DMS53 treated with DMSO at 0.1 percent for 48 hours (cell line): ENCODE measurements around the gene ABLIM3.

Experiments used
- DNase-seq: peaks from one replicate; lab custom pipeline; 2025; ENCODE audit not compliant: unreplicated experiment; lab: John Stamatoyannopoulos, UW

Gene ABLIM3

DNA sequence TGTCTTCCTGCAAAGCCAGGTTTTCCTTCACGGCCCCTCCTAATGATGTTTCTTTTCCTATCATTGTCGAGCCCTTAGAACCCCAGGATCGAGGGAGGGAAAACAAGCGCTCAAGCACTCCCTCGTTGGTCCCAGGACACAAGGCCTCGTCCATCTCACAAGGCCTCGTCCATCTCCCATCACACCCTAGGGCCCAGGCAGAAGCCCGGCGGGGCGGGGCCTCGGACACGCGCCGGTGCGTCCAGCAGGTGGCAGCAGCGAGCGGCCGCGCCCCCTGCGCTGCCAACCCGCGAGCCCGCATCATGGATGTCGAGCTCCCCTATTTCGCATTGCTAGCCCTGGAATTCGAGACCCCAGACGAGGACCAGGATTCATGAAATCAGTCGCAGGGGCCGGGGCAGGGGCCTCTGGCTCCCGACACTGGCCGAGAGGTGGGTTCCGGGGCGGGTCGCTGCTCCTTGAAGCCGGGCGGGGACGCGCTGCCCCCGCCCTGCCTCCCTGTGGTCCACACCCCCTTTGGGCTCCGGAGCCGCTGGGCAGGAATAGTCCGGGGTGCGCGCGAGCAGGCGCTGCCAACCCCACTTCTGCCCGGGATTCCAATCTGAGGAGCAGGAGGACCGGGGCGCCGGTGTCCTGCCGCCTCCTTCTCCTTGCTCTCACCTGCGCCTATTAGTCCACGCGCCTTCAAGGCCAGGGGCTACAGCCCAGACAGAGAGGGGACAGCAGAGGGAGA is at the start of gene ABLIM3:
Gene ABLIM3 (plus strand): TSS at position 270 of the 733 bp plus-strand sequence. CDS start 603 bp downstream, outside the sequence.
- peak; percentile 49 for DNase-seq

DNA sequence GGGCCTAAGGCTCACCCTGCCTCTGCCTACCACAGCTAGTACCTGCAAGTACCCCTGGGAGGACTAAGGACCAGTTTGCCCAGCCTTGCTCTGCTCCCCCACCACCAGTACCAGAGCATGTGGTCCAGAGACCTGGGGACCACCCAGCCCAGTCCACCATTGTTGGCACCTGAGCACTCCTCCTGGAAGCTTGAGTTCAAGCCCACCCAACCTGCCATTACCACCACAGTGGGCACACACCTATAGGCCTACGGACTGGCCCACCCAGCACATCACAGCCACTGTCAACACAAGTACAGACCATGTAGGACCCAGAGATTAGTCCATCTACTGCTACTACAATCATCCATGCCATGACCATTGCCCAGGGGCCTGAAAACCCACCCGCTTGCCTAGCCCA is 47.7 kb upstream of the ABLIM3 start:
- DNase-seq = no peak

GRCh38 chr5:149094996-149095395 is 46.3 kb upstream of the ABLIM3 start:
- no peak for DNase-seq

- DNase-seq = no peak
Observed at GRCh38 chr5:149099920-149100319, 41.4 kb upstream of the ABLIM3 start.

DNA sequence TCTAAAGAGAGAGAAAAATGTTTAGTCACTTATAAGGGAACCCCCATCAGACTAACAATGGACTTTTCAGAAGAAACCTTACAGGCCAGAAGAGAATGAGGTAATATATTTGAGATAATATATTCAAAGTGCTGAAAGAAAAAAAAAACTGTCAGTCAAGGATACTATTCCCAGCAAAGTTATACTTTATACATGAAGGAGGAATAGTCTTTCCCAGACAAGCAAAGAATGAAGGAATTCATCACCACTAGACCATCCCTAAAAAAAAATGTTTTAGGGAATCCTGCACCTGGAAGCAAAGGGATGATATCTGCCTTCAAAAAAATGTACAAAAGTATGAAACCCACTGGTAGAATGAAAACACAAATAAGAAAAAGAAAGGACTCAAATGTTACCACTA is 41.0 kb upstream of the ABLIM3 start:
- DNase-seq = no peak

DNA sequence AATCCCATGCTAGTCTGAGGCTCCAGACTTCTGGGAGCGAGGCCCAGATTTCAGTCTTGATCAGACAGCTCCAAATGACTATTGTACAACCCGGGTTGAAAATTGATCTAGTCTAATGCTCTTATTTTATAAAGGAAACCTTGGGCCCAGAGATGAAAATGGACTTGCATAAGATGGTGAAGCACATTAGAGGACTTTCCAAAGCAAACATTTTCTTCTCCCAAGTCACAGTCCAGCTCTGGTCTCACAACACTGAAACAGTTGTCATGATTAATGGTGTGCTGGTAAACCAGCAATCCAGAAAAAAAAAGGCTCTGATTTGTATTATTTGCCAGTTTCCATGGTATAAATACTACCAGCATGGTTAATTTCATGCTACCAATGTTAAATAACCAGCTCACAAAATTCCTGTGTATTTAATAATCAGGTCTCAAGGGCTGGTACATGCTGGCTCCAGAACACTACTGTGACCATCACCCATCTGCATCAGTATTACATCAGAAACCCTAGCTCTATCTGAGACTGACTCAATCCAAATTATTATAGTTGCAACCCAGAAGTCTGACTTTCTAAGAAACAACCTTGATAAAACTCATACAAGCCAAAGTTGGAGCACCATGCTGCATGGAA is 32.5 kb upstream of the ABLIM3 start:
- DNase-seq = no peak

DNA sequence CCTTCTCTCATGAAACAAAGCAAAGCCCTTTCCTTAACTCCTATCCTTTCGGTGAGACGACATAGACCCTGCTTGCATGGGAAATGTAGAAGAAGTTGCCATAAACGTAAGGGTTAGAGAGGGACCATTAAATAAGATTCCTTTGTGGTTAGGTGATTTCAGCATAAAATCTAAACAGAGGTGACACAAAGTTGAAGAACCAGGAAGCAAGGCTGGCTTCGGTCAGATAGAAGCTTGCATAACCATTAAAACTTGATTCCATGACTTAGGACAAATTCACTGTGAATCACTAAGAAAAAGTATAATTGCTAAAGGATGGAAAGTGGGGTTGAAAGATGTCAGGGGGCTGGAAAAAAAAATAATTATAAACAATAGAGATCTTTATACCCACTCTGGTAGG is 30.9 kb upstream of the ABLIM3 start:
- DNase-seq = no peak

DNA sequence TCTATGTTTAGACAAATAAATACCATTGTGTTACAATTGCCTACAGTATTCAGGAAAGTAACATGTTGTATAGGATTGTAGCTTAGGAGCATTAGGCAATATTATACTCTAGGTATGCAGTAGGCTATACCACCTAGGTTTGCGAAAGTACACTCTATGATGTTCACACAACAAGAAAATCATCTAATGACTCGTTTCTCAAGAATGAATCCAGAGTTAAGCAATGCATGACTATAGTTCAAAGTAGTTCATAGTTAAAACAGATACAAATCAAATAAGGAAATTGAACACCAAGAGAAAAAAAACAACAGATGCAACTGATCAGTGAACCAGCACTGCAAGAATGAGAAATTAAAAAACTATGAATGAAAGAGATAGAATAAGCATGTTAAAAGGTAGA is 27.6 kb upstream of the ABLIM3 start:
- no peak for DNase-seq

DNA sequence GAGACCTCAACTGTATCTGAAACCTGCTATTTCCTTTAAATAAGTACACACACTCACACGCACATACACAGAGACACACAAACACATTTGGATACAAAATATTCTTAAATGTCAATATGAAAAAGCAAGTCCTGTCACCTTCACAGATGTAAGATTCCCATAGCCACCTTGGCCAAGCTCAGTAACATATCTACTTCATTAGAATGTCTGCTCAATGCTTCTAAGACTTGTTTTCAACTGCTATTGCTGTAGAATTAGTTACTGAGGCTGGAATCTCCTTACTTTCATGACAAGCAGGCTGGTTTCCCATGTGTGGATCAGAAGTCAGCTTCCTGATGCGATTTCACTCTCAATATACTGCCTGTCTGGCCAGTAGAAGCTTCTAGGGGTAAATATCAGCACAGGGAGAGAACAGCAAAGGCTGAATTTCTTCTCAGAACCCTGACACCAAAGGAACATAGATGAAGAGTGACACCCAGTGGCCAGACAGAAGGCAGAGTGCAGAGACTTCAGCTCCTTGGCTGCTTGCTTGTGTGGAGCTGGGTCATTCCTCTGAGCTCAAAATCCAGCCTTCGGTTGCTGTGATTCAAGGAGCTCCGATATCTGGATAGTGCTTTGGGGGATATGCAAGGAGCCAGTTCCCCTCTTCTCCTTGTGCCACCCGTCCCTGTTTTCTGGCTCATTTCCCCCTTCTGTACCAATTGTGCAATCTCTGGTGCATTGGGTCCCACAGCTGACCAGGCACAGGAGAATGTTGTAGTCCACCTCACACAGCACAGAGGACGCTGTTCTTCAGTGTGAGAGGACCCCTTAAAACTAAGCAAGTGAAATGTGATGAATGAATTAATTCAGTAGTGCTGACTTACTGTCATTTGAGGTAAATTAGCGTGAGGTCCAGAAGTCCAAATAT is 26.6 kb upstream of the ABLIM3 start:
- peak; percentile 79 for DNase-seq

DNA sequence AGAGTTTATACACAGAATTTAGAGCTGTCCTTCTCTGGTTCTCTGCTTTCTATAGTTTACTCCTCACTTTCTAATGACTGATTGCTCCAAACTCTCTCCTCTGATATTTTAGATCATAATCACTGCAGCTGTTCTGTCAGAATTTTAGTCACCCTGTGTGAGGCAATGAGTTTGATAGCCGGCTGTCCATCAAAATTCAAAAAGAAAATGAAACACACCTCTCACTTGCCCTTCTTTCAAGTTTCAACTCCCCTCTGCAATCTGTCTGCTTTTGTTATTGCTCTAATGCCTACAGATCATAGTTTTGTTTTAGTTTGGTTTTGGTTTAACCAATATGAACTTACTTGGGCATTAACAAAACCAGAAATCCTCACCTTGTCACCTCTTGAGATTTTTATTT is 23.3 kb upstream of the ABLIM3 start:
- no peak for DNase-seq

DNA sequence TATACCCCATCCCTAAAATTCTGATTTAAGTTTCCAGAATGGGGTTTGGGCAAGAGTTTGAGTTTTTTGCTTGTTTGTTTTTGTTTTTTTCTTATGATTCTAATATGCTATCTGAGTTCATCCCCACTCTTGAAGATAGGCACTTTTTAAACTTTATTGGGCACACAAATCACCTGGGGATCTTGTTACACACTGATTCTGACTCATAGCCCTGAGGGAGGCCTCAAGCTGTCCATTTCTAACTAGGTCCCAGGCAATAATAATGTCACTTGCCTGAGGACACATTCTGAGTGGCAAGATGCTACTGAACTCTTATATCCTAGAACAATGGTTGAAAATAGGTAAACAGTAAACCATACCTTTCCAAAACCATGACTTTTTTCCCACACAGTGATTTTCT is 22.8 kb upstream of the ABLIM3 start:
- no peak for DNase-seq

GRCh38 chr5:149121145-149121544 is 20.1 kb upstream of the ABLIM3 start:
- no peak for DNase-seq

DNA sequence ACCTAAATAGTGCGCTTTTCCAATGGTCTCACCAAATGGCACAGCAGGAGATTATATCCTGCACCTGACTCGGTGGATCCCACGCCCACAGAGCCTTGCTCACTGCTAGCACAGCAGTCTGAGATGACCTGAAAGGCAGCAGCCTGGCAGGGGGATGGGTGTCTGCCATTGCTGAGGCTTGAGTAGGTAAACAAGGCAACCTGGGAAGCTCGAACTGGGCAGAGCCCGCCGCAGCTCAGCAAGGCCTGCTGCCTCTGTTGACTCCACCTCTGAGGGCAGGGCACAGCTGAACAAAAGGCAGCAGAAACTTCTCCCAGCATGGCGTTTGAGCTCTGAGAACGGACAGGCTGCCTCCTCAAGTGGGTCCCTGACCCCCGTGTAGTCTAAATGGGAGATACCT is 18.1 kb upstream of the ABLIM3 start:
- DNase-seq = no peak

GRCh38 chr5:149125386-149125891 is 15.9 kb upstream of the ABLIM3 start:
- DNase-seq = no peak

GRCh38 chr5:149126906-149127305 is 14.4 kb upstream of the ABLIM3 start:
- DNase-seq = no peak

DNA sequence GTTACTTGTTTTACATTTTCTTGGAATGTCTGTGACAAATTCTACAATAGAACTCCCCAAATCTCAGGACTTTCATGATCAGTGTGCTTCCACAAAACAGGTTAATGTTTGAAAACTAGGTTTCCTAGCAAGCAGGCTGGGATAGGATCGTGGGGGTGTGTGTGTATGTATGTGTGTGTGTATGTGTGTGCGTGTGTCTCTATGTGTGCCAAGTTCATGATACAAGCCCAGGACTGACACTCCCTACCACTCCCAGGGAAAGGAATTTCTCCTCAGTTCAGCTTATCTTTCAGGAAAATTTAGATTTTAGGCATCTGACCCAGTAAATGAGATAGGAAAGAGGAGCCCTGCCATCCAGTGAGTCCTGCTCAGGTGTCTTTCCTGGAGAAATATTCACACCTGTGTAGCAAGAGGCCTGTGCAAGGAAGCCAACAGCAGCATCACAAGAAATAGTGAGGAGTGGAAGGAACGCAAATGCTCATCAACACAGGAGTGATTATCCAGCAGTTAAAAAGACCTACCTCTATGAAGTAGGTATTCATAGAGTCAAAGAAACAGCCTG is 13.8 kb upstream of the ABLIM3 start:
- no peak for DNase-seq

- DNase-seq = no peak
Observed at GRCh38 chr5:149128023-149128875, 13.0 kb upstream of the ABLIM3 start.

GRCh38 chr5:149129181-149129580 is 12.1 kb upstream of the ABLIM3 start:
- DNase-seq = no peak

- DNase-seq = no peak
Observed at GRCh38 chr5:149130121-149130914, 11.0 kb upstream of the ABLIM3 start.

DNA sequence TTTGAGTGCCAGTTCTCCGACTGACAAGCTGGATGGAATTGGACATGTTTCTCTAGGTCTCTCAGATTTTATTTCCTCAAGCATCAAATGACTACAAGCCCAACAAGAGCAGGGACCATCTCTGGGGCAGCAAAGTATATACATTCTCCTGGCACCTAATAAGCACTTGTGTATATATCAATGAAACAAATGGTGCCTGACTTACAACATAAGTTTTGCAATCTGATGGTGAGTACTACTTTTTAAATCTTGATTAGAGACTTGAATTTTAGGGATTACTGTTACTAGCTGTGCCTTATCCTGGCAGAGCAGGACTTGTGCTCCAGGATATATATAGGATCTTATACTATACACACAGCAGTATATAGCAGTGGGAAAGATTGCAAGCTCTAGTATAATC is 8.8 kb upstream of the ABLIM3 start:
- DNase-seq = no peak
